Cardiac muscle cell (in vitro differentiated cells and primary cell): ENCODE measurements around the gene TFCP2L1. TPM values are rescaled to one million over a fixed set of nuclear protein-coding genes. Genes with fewer than 3 reads are reported as not detected.

Experiments
- DNase-seq, 2 donors: peaks; one replicate each; pipeline versions ENCODE4 v3.0.0 to v3.0.0-alpha.2; 2010 to 2017; ENCODE audit warnings: low read depth in 1 of 2, low spot score in 1 of 2
- H3K27ac ChIP-seq: fragments of 200-600 bp; sonication (generic); 2 replicates; pipeline ENCODE4 v1.5.1; 2016
- H3K27me3 ChIP-seq: fragments of 200-600 bp; sonication (generic); 2 replicates; pipeline ENCODE4 v1.6.0; 2016; ENCODE audit warnings: control low read depth
- H3K36me3 ChIP-seq: fragments of 200-600 bp; sonication (generic); 2 replicates; pipeline ENCODE4 v1.5.1; 2016; ENCODE audit warnings: control low read depth
- H3K4me1 ChIP-seq: fragments of 200-600 bp; sonication (generic); 2 replicates; pipeline ENCODE4 v1.8.1; 2017; ENCODE audit warnings: low read depth, mild to moderate bottlenecking, mixed run types
- H3K4me3 ChIP-seq: fragments of 200-600 bp; sonication (generic); 2 replicates; pipeline ENCODE4 v1.5.1; 2016; ENCODE audit warnings: mild to moderate bottlenecking
- H3K9me3 ChIP-seq: fragments of 200-600 bp; sonication (generic); 2 replicates; pipeline ENCODE4 v1.5.1; 2017; ENCODE audit warnings: low read depth, mild to moderate bottlenecking, control low read depth
- CTCF ChIP-seq: IDR thresholded peaks from 2 replicates; pipeline ENCODE4 v1.5.1; 2012; ENCODE audit warnings: low read depth, mild to moderate bottlenecking, low read length
- polyA plus RNA-seq: library from polyadenylated mRNA; unstranded; fragments of >200 nt; fragmentation: Nextera tagmentation; extraction: Ambion mirVana; gene quantifications from 2 replicates; pipeline ENCODE4 v1.2.1, GENCODE V29; 2016
- total RNA-seq: library from RNA; depleted of rRNA; stranded (reverse); fragments of >200 nt; gene quantifications from 2 replicates; pipeline ENCODE4 v1.2.3, GENCODE V29; 2016

Gene TFCP2L1
- total and polyA plus RNA-seq, 2 experiments from 2014 or later = 0.31 TPM; not detected in 1

- H3K9me3 ChIP-seq = no peaks in the 10 kb centered on the region
- no peaks in the 10 kb centered on the region for H3K4me1 ChIP-seq
- no peaks in the 10 kb centered on the region for H3K36me3 ChIP-seq
- H3K4me3 ChIP-seq = no peak overlapping the region
- H3K27ac ChIP-seq = no peak overlapping the region
- no peaks in the 10 kb centered on the region for H3K27me3 ChIP-seq
- no peak for DNase-seq
- TF ChIP-seq CTCF = no peak
Observed at GRCh38 chr2:121196132-121196848, 88.7 kb downstream of the TFCP2L1 start.

GRCh38 chr2:121195036-121195435 is 90.0 kb downstream of the TFCP2L1 start:
- no peak for TF ChIP-seq CTCF
- H3K36me3 ChIP-seq = no peaks in the 10 kb centered on the region
- H3K27me3 ChIP-seq = no peaks in the 10 kb centered on the region
- H3K4me3 ChIP-seq = no peak overlapping the region
- H3K27ac ChIP-seq = no peak overlapping the region
- DNase-seq = no peak
- H3K4me1 ChIP-seq = no peaks in the 10 kb centered on the region
- no peaks in the 10 kb centered on the region for H3K9me3 ChIP-seq

DNA sequence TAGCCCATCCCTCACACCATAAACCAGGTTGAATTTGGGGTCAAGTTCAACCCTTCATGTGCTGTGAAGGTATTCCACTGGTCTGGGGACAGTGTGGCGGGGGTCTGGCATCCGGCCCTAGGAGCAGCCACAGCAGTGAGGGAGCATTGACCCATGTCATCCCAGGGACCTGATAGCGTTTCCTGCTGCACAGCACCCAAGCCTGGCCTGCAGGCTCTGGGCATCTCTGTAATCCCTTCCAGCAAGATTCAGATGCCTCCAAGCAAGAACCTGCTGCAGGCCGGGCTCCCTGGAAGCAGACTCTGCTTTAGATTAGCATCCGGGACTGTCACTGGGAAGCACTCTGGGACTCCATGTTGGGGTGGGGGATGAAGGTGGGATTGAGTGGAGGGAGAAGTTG is 90.4 kb downstream of the TFCP2L1 start:
- H3K36me3 ChIP-seq = no peaks in the 10 kb centered on the region
- TF ChIP-seq CTCF = no peak
- H3K27me3 ChIP-seq = no peaks in the 10 kb centered on the region
- DNase-seq = no peak
- H3K9me3 ChIP-seq = no peaks in the 10 kb centered on the region
- no peaks in the 10 kb centered on the region for H3K4me1 ChIP-seq
- H3K27ac ChIP-seq = no peak overlapping the region
- no peak overlapping the region for H3K4me3 ChIP-seq

- no peak for DNase-seq
- no peak overlapping the region for H3K27ac ChIP-seq
- no peaks in the 10 kb centered on the region for H3K36me3 ChIP-seq
- TF ChIP-seq CTCF = no peak
- no peaks in the 10 kb centered on the region for H3K9me3 ChIP-seq
- H3K4me3 ChIP-seq = no peak overlapping the region
- no peaks in the 10 kb centered on the region for H3K27me3 ChIP-seq
- H3K4me1 ChIP-seq = no peaks in the 10 kb centered on the region
Observed at GRCh38 chr2:121193185-121193584, 91.8 kb downstream of the TFCP2L1 start.

DNA sequence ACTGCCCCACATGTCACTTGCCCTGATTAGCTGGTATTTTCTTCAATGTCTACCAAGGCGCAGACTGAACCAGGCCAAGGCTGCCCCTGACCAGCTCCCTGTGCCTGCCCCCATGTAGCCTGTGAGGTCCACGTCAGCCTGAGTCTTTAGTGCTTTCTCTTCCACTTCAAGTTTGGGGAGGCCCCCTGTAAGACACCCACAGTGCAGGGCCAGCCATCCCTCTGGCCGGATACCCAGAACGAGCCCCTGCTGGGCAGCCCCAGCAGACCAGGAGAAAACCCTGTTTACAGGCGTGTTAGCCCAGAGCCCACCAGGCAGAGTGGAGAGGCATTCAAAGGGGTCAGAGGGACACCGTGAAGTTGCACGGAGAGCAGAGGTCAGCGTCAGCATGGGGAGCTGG is 92.4 kb downstream of the TFCP2L1 start:
- no peak for DNase-seq
- no peaks in the 10 kb centered on the region for H3K36me3 ChIP-seq
- no peak overlapping the region for H3K27ac ChIP-seq
- H3K9me3 ChIP-seq = no peaks in the 10 kb centered on the region
- TF ChIP-seq CTCF = no peak
- no peak overlapping the region for H3K4me3 ChIP-seq
- no peaks in the 10 kb centered on the region for H3K27me3 ChIP-seq
- H3K4me1 ChIP-seq = no peaks in the 10 kb centered on the region
